NCI-H2081 (cell line): Measurements from ENCODE around the gene VAMP5.

Experiments
- DNase-seq, 2 experiments: peaks; one replicate each; lab custom pipeline; 2025; lab: John Stamatoyannopoulos, UW

Gene VAMP5

GRCh38 chr2:85635636-85636035 is 51.4 kb downstream of the VAMP5 start:
- DNase-seq = no peak

DNA sequence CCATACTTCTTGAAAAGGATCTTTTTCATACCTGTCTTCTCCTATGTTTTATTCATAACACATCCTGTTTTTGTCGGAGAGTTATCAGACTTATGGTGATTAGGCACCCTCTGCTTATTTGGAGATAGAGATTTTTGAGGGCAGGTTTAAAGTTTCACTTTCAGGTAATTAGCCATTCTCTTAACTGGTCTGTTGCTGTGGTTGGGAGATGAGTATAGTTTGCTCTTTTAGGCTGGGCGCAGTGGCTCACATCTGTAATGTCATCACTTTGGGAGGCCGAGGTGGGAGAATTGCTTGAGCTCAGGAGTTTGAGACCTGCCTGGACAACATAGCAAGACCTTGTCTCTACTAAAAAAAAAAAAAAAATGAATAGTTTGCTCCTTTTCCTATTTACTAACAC is 58.5 kb downstream of the VAMP5 start:
- no peak for DNase-seq
